ENCODE results near the gene F10.

DNA sequence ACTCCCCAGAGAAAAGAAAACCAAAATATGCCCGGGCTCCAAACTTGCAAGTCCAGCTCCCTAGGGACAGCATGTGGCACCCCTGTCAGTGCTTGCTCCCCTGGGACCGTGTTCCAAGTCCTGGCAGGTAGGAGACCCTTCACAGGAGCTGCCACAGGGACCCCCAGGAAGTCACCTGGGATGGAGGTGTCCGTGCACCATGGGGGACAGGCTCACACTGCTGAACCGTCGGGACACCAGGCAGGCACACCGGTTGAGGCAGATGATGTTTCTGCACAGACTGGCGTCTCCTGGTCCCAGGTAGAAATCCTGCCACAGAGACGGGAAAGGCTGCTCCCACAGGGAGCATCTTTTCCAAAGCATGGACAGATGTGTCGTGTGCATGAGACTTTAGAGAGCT is 24.2 kb downstream of the F10 start:
- no peak for TF ChIP-seq FOXM1 (IDR thresholded peaks at IDR 0.05; ENCODE audit: borderline replicate concordance)
- no peak for TF ChIP-seq ZNF384 (IDR thresholded peaks at IDR 0.05)
- TF ChIP-seq LEF1 (IDR thresholded peaks at IDR 0.05; ENCODE audit: borderline replicate concordance): no peak
- no peak for TF ChIP-seq SUZ12 (IDR thresholded peaks at IDR 0.05)
- TF ChIP-seq L3MBTL2 (conservative IDR thresholded peaks at IDR 0.05): no peak
- no peak for TF ChIP-seq HDGF (IDR thresholded peaks at IDR 0.05; ENCODE audit: borderline replicate concordance)

Measured in HEK293T (cell line).